Measurements from ENCODE around the gene SPINT2. TPM values are rescaled to one million over a fixed set of nuclear protein-coding genes. Genes with fewer than 3 reads are reported as not detected.

Gene SPINT2
- polyA plus RNA-seq, 2 of the 4 experiments (the other 2 are of a cell fraction): 291 to 343 TPM

DNA sequence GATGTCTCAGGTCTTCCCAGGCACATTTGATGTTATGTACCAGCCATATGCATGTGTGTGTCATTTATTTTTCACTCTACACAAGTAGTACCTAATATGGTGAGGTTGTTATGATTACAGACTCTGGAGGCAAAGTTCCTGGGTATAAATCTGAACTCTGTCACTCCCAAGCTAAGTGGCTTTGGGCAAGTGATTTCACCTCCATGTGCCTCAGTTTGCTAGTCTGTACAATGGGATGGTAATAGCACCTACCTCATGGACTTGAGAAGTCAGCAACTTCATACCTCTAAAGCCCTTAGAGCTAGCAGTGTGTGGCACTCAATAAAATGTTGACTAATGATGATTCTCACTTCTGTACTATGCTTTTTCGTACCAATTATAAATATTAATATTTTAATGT, 67.4 kb downstream of the SPINT2 start:
- WGBS (ENCODE audit: missing lambda C conversion rate): 64% methylated on average over 1 of the region's 1 CpG
- CTCF ChIA-PET: interaction anchor here (1.0 to 20.5 kb wide), 9 partner anchors 12 to 429 kb away, joined by 3 to 1052 read pairs (median 8); partner anchors contain the start of genes C19orf33, KCNK6, PPP1R14A and PSMD8
- Histone ChIP-seq H3K4me2 (no peak overlapping the region), H3K9me3 (no peaks in the 10 kb centered on the region), H3K4me1 (0 out of 3 replicates have a peak, but pooled peaks cover 4% of the 10 kb centered on the region), H3K27ac (no peak overlapping the region), H3K4me3 (no peak overlapping the region)
- POLR2A ChIA-PET: interaction anchor here (1.2 kb wide), 1 partner anchor 27 kb away, joined by 5 read pairs; no protein-coding TSS in a partner anchor
- no peak for DNase-seq (ENCODE audit: low read depth in 1 of 2, low spot score in 1 of 2)
- no peak for ATAC-seq
- TF ChIP-seq FOSL2 (IDR thresholded peaks at IDR 0.05) (no peak), FOSL2 (CRISPR knock-in tag; IDR thresholded peaks at IDR 0.05) (no peak), REST (IDR thresholded peaks at IDR 0.05) (no peak), TP53 (CRISPR knock-in tag; IDR thresholded peaks at IDR 0.05) (no peak), HOXB5 (CRISPR knock-in tag; IDR thresholded peaks at IDR 0.05) (no peak)
- TF ChIP-seq, protein P1, sequence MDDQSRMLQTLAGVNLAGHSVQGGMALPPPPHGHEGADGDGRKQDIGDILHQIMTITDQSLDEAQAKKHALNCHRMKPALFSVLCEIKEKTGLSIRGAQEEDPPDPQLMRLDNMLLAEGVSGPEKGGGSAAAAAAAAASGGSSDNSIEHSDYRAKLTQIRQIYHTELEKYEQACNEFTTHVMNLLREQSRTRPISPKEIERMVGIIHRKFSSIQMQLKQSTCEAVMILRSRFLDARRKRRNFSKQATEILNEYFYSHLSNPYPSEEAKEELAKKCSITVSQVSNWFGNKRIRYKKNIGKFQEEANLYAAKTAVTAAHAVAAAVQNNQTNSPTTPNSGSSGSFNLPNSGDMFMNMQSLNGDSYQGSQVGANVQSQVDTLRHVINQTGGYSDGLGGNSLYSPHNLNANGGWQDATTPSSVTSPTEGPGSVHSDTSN (IDR thresholded peaks at IDR 0.05): no peak
- peak; percentile 96 for FAIRE-seq

DNA sequence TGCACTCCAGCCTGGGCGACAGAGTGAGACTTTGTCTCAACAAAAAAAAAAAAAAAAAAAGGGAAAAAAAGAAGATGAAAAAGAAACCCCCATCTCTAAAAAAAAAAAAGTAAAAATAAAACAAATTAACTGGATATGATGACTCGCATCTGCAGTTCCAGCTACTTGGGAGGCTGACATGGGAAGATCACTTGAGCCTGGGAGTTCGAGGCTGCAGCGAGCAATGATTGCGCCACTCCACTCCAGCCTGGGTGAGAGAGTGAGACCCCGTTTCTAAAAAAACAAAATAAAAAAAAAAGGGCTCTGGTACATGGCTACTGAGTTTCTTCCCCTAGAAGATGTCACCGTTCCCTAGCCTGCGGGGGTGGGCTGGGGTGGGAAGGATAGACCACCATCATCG, 68.9 kb downstream of the SPINT2 start:
- CTCF ChIA-PET: interaction anchor here (0.7 to 20.5 kb wide), 9 partner anchors 14 to 431 kb away, joined by 3 to 1052 read pairs (median 5); partner anchors contain the start of genes C19orf33, KCNK6, PPP1R14A and PSMD8
- peaks cover 8% of the 10 kb centered on the region; the same call in 2 of the 3 replicates for H3K4me1 ChIP-seq
- no peak for FAIRE-seq
- H3K9me3 ChIP-seq: no peaks in the 10 kb centered on the region
- H3K27ac ChIP-seq: no peak overlapping the region
- no peak overlapping the region for H3K4me3 ChIP-seq
- no peak for DNase-seq (ENCODE audit: low read depth in 1 of 2, low spot score in 1 of 2)
- no peak overlapping the region for H3K4me2 ChIP-seq
- WGBS (ENCODE audit: missing lambda C conversion rate): 82% methylated on average over 9 of the region's 9 CpGs
- no peak for ATAC-seq
- POLR2A ChIA-PET: interaction anchor here (1.7 kb wide), 1 partner anchor 29 kb away, joined by 12 read pairs; the partner anchor contains the start of gene C19orf33
- peak in 1 of 2 experiments; percentile 43; a peak in 1 of 4 replicates for TF ChIP-seq CEBPB (IDR thresholded peaks at IDR 0.05)
- no peak for TF ChIP-seq RCOR1 (IDR thresholded peaks at IDR 0.05; ENCODE audit: low read depth, low read length)

DNA sequence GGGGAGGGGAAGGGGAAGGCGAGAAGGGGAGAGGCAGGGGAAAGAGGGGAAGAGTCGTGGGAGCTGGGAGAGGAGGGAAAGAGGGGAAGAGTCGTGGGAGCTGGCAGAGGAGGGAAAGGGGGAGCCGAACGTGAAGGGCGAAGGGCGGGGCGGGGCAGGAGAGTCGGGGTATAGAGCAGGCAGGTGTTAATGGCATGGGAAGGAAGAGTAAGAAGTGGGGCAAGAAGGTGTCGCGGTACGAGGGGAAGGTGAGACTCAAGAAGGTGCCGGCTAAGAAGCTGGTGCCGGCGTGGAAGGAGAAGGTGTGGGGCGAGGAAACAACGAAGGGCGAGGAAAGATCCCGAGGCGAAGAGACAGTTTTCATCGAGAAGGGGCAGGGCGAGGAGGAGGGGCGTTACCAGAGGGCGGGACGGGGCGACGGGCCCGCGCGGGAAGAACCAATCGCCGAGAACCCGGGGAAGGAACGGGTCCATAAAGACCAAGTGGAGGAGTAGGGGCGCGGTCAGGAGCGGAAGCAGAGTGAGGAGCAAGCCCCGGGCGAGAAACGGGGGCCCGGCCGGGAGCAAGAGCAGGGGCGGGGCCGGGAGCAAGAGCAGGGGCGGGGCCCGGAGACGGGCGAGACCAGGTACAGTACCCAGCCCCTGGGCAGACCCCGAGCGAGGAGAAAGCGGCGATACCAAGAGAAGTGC, 71.7 kb downstream of the SPINT2 start:
- no peaks in the 10 kb centered on the region for H3K9me3 ChIP-seq
- peaks cover 8% of the 10 kb centered on the region; the same call in 2 of the 3 replicates for H3K4me1 ChIP-seq
- peak overlapping the region; percentile 81 for H3K4me2 ChIP-seq
- DNase-seq (ENCODE audit: low read depth in 1 of 2, low spot score in 1 of 2) (peak; percentile 99 to 100), ATAC-seq (peak; percentile 82 to 92), FAIRE-seq (peak; percentile 98)
- 2% methylated on average over 47 of the region's 52 CpGs for whole genome bisulfite sequencing (ENCODE audit: missing lambda C conversion rate)
- TF ChIP-seq RCOR1 (IDR thresholded peaks at IDR 0.05; ENCODE audit: low read depth, low read length) (no peak), TFCP2L1 (CRISPR knock-in tag; IDR thresholded peaks at IDR 0.05) (peak; percentile 88), RFX5 (IDR thresholded peaks at IDR 0.05) (0 out of 2 replicates have a peak, but pooled peaks have one; percentile 23), SMC3 (IDR thresholded peaks at IDR 0.05) (no peak)
- TF ChIP-seq, protein P2, sequence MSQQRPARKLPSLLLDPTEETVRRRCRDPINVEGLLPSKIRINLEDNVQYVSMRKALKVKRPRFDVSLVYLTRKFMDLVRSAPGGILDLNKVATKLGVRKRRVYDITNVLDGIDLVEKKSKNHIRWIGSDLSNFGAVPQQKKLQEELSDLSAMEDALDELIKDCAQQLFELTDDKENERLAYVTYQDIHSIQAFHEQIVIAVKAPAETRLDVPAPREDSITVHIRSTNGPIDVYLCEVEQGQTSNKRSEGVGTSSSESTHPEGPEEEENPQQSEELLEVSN (IDR thresholded peaks at IDR 0.05; ENCODE audit: borderline replicate concordance, low read depth): peak; percentile 22; the same call in 1 of the 2 replicates
- TF ChIP-seq, protein P3, sequence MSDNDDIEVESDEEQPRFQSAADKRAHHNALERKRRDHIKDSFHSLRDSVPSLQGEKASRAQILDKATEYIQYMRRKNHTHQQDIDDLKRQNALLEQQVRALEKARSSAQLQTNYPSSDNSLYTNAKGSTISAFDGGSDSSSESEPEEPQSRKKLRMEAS (IDR thresholded peaks at IDR 0.05): peak; percentile 59; the same call in 1 of the 2 replicates
- peak overlapping the region; percentile 66 for H3K4me3 ChIP-seq
- peak overlapping the region; percentile 74 to 82 for H3K27ac ChIP-seq
- POLR2A ChIA-PET: interaction anchor here (0.6 to 1.4 kb wide), 7 partner anchors 32 to 130 kb away, joined by 3 to 14 read pairs (median 4); partner anchors contain the start of genes C19orf33, GGN, PPP1R14A and PSMD8
- CTCF ChIA-PET: interaction anchor here (0.6 to 20.5 kb wide), 51 partner anchors 8 to 1112 kb away, joined by 3 to 1052 read pairs (median 6); partner anchors contain the start of genes C19orf33, GGN, KCNK6 and PPP1R14A
